ENCODE measurements around the gene TMEM62.

The TMEM62 gene

DNA sequence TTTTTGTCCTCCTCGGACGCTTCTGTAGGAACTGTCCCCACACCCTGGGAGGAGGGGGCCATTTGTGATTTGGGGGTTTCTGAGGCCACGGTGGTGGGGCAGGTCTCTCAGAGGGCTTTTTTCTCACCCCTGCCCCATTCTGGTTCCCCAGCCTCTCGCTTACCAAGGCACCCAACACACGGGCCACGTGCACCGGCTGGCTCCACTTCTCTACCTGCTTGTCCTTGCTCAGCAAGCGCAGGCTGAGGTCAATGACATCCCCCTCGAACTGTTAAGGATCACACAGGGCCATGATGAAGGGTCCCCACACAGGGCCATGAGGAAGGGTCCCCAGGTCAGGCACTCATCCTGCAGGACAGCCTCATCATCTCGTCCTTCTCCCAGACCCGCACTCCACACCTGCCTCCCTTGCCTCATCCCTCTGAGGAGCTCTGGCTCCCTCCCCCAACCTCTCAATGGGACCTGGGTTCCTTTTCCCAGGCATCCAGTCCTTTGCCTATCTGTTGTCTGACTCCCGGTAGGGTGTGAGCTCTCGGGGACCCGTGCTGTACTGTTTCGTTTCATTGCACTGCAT lies 76.9 kb downstream of the TMEM62 start:
- TF ChIP-seq, protein P1, sequence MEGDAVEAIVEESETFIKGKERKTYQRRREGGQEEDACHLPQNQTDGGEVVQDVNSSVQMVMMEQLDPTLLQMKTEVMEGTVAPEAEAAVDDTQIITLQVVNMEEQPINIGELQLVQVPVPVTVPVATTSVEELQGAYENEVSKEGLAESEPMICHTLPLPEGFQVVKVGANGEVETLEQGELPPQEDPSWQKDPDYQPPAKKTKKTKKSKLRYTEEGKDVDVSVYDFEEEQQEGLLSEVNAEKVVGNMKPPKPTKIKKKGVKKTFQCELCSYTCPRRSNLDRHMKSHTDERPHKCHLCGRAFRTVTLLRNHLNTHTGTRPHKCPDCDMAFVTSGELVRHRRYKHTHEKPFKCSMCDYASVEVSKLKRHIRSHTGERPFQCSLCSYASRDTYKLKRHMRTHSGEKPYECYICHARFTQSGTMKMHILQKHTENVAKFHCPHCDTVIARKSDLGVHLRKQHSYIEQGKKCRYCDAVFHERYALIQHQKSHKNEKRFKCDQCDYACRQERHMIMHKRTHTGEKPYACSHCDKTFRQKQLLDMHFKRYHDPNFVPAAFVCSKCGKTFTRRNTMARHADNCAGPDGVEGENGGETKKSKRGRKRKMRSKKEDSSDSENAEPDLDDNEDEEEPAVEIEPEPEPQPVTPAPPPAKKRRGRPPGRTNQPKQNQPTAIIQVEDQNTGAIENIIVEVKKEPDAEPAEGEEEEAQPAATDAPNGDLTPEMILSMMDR (conservative IDR thresholded peaks at IDR 0.05; ENCODE audit: low read length): no peak
- TF ChIP-seq EZH2phosphoT487 (IDR thresholded peaks at IDR 0.05; ENCODE audit: borderline replicate concordance): no peak
- H3K9me2 ChIP-seq (replicated peaks; ENCODE audit: low read depth, low read length): no peaks in the 10 kb centered on the region
- H3K9me3 ChIP-seq (ENCODE audit: insufficient read depth, low read depth, low read length): no peaks in the 10 kb centered on the region
- H3K4me1 ChIP-seq (ENCODE audit: insufficient read depth, low read length, poor library complexity, severe bottlenecking): no peaks in the 10 kb centered on the region
- no peaks in the 10 kb centered on the region for H4K20me1 ChIP-seq (ENCODE audit: insufficient read depth, low read length, poor library complexity, severe bottlenecking)
- no peaks in the 10 kb centered on the region for H3K79me2 ChIP-seq (ENCODE audit: insufficient read depth, low read length)
- no peak overlapping the region for H3K4me2 ChIP-seq (ENCODE audit: low read depth, low read length, poor library complexity, severe bottlenecking)
- H3K4me3 ChIP-seq (ENCODE audit: low read length, poor library complexity, severe bottlenecking): no peak overlapping the region
- no peaks in the 10 kb centered on the region for H3F3A ChIP-seq (ENCODE audit: low read depth)
- no peak overlapping the region for H3K9ac ChIP-seq (ENCODE audit: low read depth, low read length, poor library complexity, severe bottlenecking)
- no peaks in the 10 kb centered on the region for H3K27me3 ChIP-seq (ENCODE audit: insufficient read depth, low read length, poor library complexity, severe bottlenecking)
- H2AFZ ChIP-seq (ENCODE audit: low read length): no peak overlapping the region
- no peaks in the 10 kb centered on the region for H3K36me3 ChIP-seq (ENCODE audit: insufficient read depth, low read length)

DNA sequence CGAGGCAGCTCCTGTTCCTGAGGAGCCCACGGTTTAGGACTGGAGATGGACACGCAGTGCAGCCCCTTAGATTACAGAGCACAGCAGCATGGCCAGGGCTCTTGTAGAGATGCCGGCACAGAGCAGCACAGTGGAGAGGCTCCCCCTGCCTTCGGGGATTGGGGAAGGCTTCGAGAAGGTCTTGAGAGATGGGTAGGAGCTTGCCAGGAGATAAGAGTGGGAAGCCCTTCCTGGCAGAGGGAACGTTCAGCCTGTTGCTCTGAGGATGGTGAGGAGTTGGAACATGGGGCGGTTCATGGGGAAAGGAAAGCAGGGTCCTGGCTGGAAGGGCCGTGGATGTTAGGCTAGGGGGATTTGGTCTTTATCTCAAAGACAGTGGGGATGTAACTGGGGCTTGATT lies 77.4 kb downstream of the TMEM62 start:
- H3K9me2 ChIP-seq (replicated peaks; ENCODE audit: low read depth, low read length): no peaks in the 10 kb centered on the region
- H3K36me3 ChIP-seq (ENCODE audit: insufficient read depth, low read length): no peaks in the 10 kb centered on the region
- H3K4me1 ChIP-seq (ENCODE audit: insufficient read depth, low read length, poor library complexity, severe bottlenecking): no peaks in the 10 kb centered on the region
- H3K9ac ChIP-seq (ENCODE audit: low read depth, low read length, poor library complexity, severe bottlenecking): no peak overlapping the region
- no peak overlapping the region for H3K4me2 ChIP-seq (ENCODE audit: low read depth, low read length, poor library complexity, severe bottlenecking)
- no peaks in the 10 kb centered on the region for H3K27me3 ChIP-seq (ENCODE audit: insufficient read depth, low read length, poor library complexity, severe bottlenecking)
- H3K9me3 ChIP-seq (ENCODE audit: insufficient read depth, low read depth, low read length): no peaks in the 10 kb centered on the region
- no peak overlapping the region for H2AFZ ChIP-seq (ENCODE audit: low read length)
- H3F3A ChIP-seq (ENCODE audit: low read depth): no peaks in the 10 kb centered on the region
- no peaks in the 10 kb centered on the region for H3K79me2 ChIP-seq (ENCODE audit: insufficient read depth, low read length)
- no peak overlapping the region for H3K4me3 ChIP-seq (ENCODE audit: low read length, poor library complexity, severe bottlenecking)
- TF ChIP-seq, protein P1 (conservative IDR thresholded peaks at IDR 0.05; ENCODE audit: low read length): no peak
- no peak for TF ChIP-seq EZH2phosphoT487 (IDR thresholded peaks at IDR 0.05; ENCODE audit: borderline replicate concordance)
- H4K20me1 ChIP-seq (ENCODE audit: insufficient read depth, low read length, poor library complexity, severe bottlenecking): no peaks in the 10 kb centered on the region

DNA sequence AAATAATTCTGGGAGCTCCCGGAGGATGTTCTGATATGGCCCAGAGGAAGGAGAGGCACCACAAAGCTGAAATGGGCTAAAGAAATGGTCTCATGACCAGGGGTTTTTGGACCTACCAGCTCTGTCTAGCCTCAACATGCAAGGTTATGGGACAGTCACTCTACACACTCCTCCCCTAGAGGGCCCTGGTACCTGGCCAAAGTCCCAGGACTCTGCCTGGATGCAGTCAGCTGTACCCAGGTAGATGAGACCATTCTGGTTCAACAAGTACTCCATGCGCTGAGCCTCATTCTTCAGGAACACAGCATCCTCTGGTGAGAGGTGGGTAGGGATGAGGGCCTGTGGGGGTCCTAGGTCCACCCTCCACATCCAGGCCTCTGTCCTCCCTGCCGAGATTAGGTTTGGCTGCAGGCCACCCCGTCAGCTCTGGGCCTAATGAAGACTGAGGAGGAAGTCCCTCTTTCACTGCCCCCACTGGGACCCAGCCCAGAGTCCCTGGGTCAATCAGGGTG lies 77.9 kb downstream of the TMEM62 start:
- TF ChIP-seq, protein P1 (conservative IDR thresholded peaks at IDR 0.05; ENCODE audit: low read length): no peak
- no peak for TF ChIP-seq EZH2phosphoT487 (IDR thresholded peaks at IDR 0.05; ENCODE audit: borderline replicate concordance)

More for the DNA sequence above, 77.9 kb downstream of the TMEM62 start:
- H3K36me3 ChIP-seq (ENCODE audit: insufficient read depth, low read length): no peaks in the 10 kb centered on the region
- no peaks in the 10 kb centered on the region for H3K4me1 ChIP-seq (ENCODE audit: insufficient read depth, low read length, poor library complexity, severe bottlenecking)
- H2AFZ ChIP-seq (ENCODE audit: low read length): no peak overlapping the region
- H3K27me3 ChIP-seq (ENCODE audit: insufficient read depth, low read length, poor library complexity, severe bottlenecking): no peaks in the 10 kb centered on the region
- H3F3A ChIP-seq (ENCODE audit: low read depth): no peaks in the 10 kb centered on the region
- H3K9ac ChIP-seq (ENCODE audit: low read depth, low read length, poor library complexity, severe bottlenecking): no peak overlapping the region
- no peaks in the 10 kb centered on the region for H3K79me2 ChIP-seq (ENCODE audit: insufficient read depth, low read length)
- H3K4me3 ChIP-seq (ENCODE audit: low read length, poor library complexity, severe bottlenecking): no peak overlapping the region
- no peaks in the 10 kb centered on the region for H4K20me1 ChIP-seq (ENCODE audit: insufficient read depth, low read length, poor library complexity, severe bottlenecking)
- H3K9me2 ChIP-seq (replicated peaks; ENCODE audit: low read depth, low read length): no peaks in the 10 kb centered on the region
- no peaks in the 10 kb centered on the region for H3K9me3 ChIP-seq (ENCODE audit: insufficient read depth, low read depth, low read length)
- no peak overlapping the region for H3K4me2 ChIP-seq (ENCODE audit: low read depth, low read length, poor library complexity, severe bottlenecking)
